LoVo (cell line): Measurements from ENCODE around the gene CRACR2A.

Experiments used
- DNase-seq: peaks from one replicate; pipeline ENCODE4 v3.0.0-alpha.2; 2016; ENCODE audit warnings: low spot score

The CRACR2A gene

DNA sequence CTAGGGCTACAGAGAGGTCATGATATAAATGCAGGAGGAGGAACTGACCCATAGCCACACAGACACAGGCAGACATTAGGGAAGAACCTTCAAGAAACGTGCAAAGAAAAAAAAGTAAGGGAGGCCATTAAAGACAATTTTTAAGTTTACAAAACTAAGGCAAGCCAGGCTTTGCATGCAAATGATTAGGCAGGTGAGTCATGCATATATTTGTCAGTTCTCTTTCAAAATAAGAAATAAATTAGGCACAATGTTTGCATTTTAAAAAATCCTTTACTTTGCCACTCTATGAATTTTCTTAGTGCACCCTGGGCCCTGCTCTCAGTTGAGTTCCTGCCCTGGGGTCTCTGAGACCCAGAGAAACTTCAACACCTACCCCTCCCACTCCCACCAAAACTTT lies 186.9 kb downstream of the CRACR2A start:
- DNase-seq, result no peak
